ENCODE results near the gene OS9. TPM values are rescaled to one million over a fixed set of nuclear protein-coding genes. Genes with fewer than 3 reads are reported as not detected.

Gene OS9
- total and polyA plus RNA-seq, 9 of the 15 experiments (the other 6 are each of a cell fraction or from before 2014, with no cell fraction given) = 4.6 to 105 (median 89.5) TPM

- TF ChIP-seq ZNF407 (IDR thresholded peaks at IDR 0.05; ENCODE audit: low read depth) (no peak), ZFPM2 (CRISPR knock-in tag; IDR thresholded peaks at IDR 0.05) (no peak), ZNF24 (IDR thresholded peaks at IDR 0.05) (no peak), THRB (CRISPR knock-in tag; conservative IDR thresholded peaks at IDR 0.05) (no peak), TEAD1 (CRISPR knock-in tag; IDR thresholded peaks at IDR 0.05) (no peak), LARP7 (IDR thresholded peaks at IDR 0.05) (0 out of 2 replicates have a peak, but pooled peaks have one; percentile 19), SIN3B (IDR thresholded peaks at IDR 0.05; ENCODE audit: low read depth) (peak; percentile 95), TRIM24 (IDR thresholded peaks at IDR 0.05) (no peak), ID3 (CRISPR knock-in tag; IDR thresholded peaks at IDR 0.05) (no peak), ID3 (tag; IDR thresholded peaks at IDR 0.05) (no peak), NR1H2 (CRISPR knock-in tag; IDR thresholded peaks at IDR 0.05) (no peak), ZFX (CRISPR knock-in tag; IDR thresholded peaks at IDR 0.05) (no peak; the same call in 1 of the 2 replicates), ZNF551 (CRISPR knock-in tag; IDR thresholded peaks at IDR 0.05) (no peak), NR2F6 (CRISPR knock-in tag; IDR thresholded peaks at IDR 0.05) (no peak), ATF2 (CRISPR knock-in tag; IDR thresholded peaks at IDR 0.05) (no peak), FOXM1 (IDR thresholded peaks at IDR 0.05; ENCODE audit: low read depth) (peak; percentile 14), FOXM1 (CRISPR knock-in tag; IDR thresholded peaks at IDR 0.05; ENCODE audit: low read depth) (no peak), HMG20A (CRISPR knock-in tag; conservative IDR thresholded peaks at IDR 0.05) (no peak), ZNF586 (CRISPR knock-in tag; conservative IDR thresholded peaks at IDR 0.05) (no peak)
Measured at GRCh38 chr12:57693659-57694458, at the start of gene OS9 (continued).
